IPS-20b (cell line): Measurements from ENCODE around the gene FOXP4.

ENCODE experiments used
- H3K27ac ChIP-seq: one replicate; pipeline ENCODE4 v1.5.1; 2013; ENCODE audit warnings: low read length
- H3K27me3 ChIP-seq: 2 replicates; pipeline ENCODE4 v1.6.1; 2013; ENCODE audit warnings: mild to moderate bottlenecking, low read length, inconsistent platforms; ENCODE audit not compliant: insufficient read depth
- H3K36me3 ChIP-seq: 2 replicates; pipeline ENCODE4 v1.6.1; 2013; ENCODE audit warnings: low read depth, mild to moderate bottlenecking, inconsistent platforms, low read length, moderate library complexity; ENCODE audit not compliant: insufficient read depth
- H3K4me1 ChIP-seq: 2 replicates; pipeline ENCODE4 v1.6.1; 2013; ENCODE audit warnings: mild to moderate bottlenecking, control low read depth, inconsistent platforms, low read length, moderate library complexity; ENCODE audit not compliant: insufficient read depth
- H3K4me3 ChIP-seq: 2 replicates; pipeline ENCODE4 v1.5.1; 2013; ENCODE audit warnings: mild to moderate bottlenecking, low read length, inconsistent platforms
- H3K9ac ChIP-seq: 2 replicates; pipeline ENCODE4 v1.6.1; 2013; ENCODE audit warnings: low read depth, mild to moderate bottlenecking, inconsistent platforms, low read length, moderate library complexity
- H3K9me3 ChIP-seq: 2 replicates; pipeline ENCODE4 v1.6.1; 2013; ENCODE audit warnings: mild to moderate bottlenecking, low read depth, low read length, inconsistent platforms; ENCODE audit not compliant: insufficient read depth

Gene FOXP4

GRCh38 chr6:41545703-41546474 is at the start of gene FOXP4:
TSS of gene FOXP4 (plus strand) at chr6:41546381. CDS start at chr6:41565761, 19,380 bp downstream.
- no peaks in the 10 kb centered on the region; the same call in 1 of the 2 replicates for H3K36me3 ChIP-seq
- H3K4me1 ChIP-seq = peaks cover 29% of the 10 kb centered on the region
- H3K9ac ChIP-seq = peak within 1 kb of the TSS; percentile 69; the same call in 1 of the 2 replicates
- H3K27me3 ChIP-seq = peaks cover 76% of the 10 kb centered on the region
- no peak within 1 kb of the TSS for H3K27ac ChIP-seq
- peak within 1 kb of the TSS; percentile 92 for H3K4me3 ChIP-seq
- no peaks in the 10 kb centered on the region for H3K9me3 ChIP-seq

GRCh38 chr6:41497573-41497972 is 48.6 kb upstream of the FOXP4 start:
- Histone ChIP-seq H3K27me3 (peaks cover 96% of the 10 kb centered on the region), H3K9ac (no peak overlapping the region), H3K36me3 (no peaks in the 10 kb centered on the region), H3K4me3 (no peak overlapping the region), H3K9me3 (no peaks in the 10 kb centered on the region), H3K27ac (no peak overlapping the region), H3K4me1 (peaks cover 20% of the 10 kb centered on the region; the same call in 1 of the 2 replicates)

GRCh38 chr6:41497994-41498393 is 48.2 kb upstream of the FOXP4 start:
- Histone ChIP-seq H3K27ac (no peak overlapping the region), H3K4me1 (peaks cover 20% of the 10 kb centered on the region; the same call in 1 of the 2 replicates), H3K27me3 (peaks cover 96% of the 10 kb centered on the region), H3K9me3 (no peaks in the 10 kb centered on the region), H3K9ac (no peak overlapping the region), H3K36me3 (no peaks in the 10 kb centered on the region), H3K4me3 (no peak overlapping the region)

GRCh38 chr6:41498968-41499599 is 47.1 kb upstream of the FOXP4 start:
- Histone ChIP-seq H3K4me3 (no peak overlapping the region), H3K9me3 (no peaks in the 10 kb centered on the region), H3K27ac (no peak overlapping the region), H3K27me3 (peaks cover 95% of the 10 kb centered on the region), H3K9ac (no peak overlapping the region), H3K4me1 (peaks cover 20% of the 10 kb centered on the region; the same call in 1 of the 2 replicates), H3K36me3 (no peaks in the 10 kb centered on the region)

- Histone ChIP-seq H3K9ac (no peak overlapping the region), H3K36me3 (no peaks in the 10 kb centered on the region), H3K4me3 (no peak overlapping the region), H3K9me3 (no peaks in the 10 kb centered on the region), H3K4me1 (peaks cover 12% of the 10 kb centered on the region; the same call in 1 of the 2 replicates), H3K27ac (no peak overlapping the region), H3K27me3 (peaks cover 95% of the 10 kb centered on the region)
These were observed 45.6 kb upstream of the FOXP4 start for GRCh38 chr6:41500561-41500960.

GRCh38 chr6:41502566-41502916 is 43.6 kb upstream of the FOXP4 start:
- peaks cover 12% of the 10 kb centered on the region; the same call in 1 of the 2 replicates for H3K4me1 ChIP-seq
- H3K27ac ChIP-seq = no peak overlapping the region
- no peaks in the 10 kb centered on the region for H3K36me3 ChIP-seq
- peak overlapping the region; percentile 55; the same call in 1 of the 2 replicates for H3K4me3 ChIP-seq
- no peak overlapping the region for H3K9ac ChIP-seq
- no peaks in the 10 kb centered on the region; the same call in 1 of the 2 replicates for H3K9me3 ChIP-seq
- H3K27me3 ChIP-seq = peaks cover 95% of the 10 kb centered on the region

- H3K27ac ChIP-seq = no peak overlapping the region
- H3K9me3 ChIP-seq = no peaks in the 10 kb centered on the region; the same call in 1 of the 2 replicates
- H3K4me1 ChIP-seq = peaks cover 12% of the 10 kb centered on the region; the same call in 1 of the 2 replicates
- no peaks in the 10 kb centered on the region for H3K36me3 ChIP-seq
- no peak overlapping the region for H3K9ac ChIP-seq
- peaks cover 95% of the 10 kb centered on the region for H3K27me3 ChIP-seq
- H3K4me3 ChIP-seq = peak overlapping the region; percentile 55
These were observed 43.1 kb upstream of the FOXP4 start for GRCh38 chr6:41502917-41503671.

GRCh38 chr6:41503827-41504465 is 42.2 kb upstream of the FOXP4 start:
- Histone ChIP-seq H3K9ac (peak overlapping the region; percentile 27; the same call in 1 of the 2 replicates), H3K27me3 (peaks cover 95% of the 10 kb centered on the region), H3K4me3 (peak overlapping the region; percentile 55; the same call in 1 of the 2 replicates)

GRCh38 chr6:41504466-41505121 is 41.6 kb upstream of the FOXP4 start:
- H3K4me3 ChIP-seq = peak overlapping the region; percentile 55
- H3K4me1 ChIP-seq = peaks cover 12% of the 10 kb centered on the region; the same call in 1 of the 2 replicates
- peaks cover 95% of the 10 kb centered on the region for H3K27me3 ChIP-seq
- peak overlapping the region; percentile 27; the same call in 1 of the 2 replicates for H3K9ac ChIP-seq
- H3K27ac ChIP-seq = no peak overlapping the region
- no peaks in the 10 kb centered on the region for H3K36me3 ChIP-seq
- H3K9me3 ChIP-seq = no peaks in the 10 kb centered on the region; the same call in 1 of the 2 replicates

More at GRCh38 chr6:41503827-41504465, 42.2 kb upstream of the FOXP4 start:
- Histone ChIP-seq H3K36me3 (no peaks in the 10 kb centered on the region), H3K9me3 (no peaks in the 10 kb centered on the region; the same call in 1 of the 2 replicates), H3K27ac (no peak overlapping the region), H3K4me1 (peaks cover 12% of the 10 kb centered on the region; the same call in 1 of the 2 replicates)

- Histone ChIP-seq H3K4me1 (peaks cover 12% of the 10 kb centered on the region; the same call in 1 of the 2 replicates), H3K36me3 (no peaks in the 10 kb centered on the region), H3K4me3 (peak overlapping the region; percentile 55), H3K27ac (no peak overlapping the region), H3K27me3 (peaks cover 96% of the 10 kb centered on the region), H3K9ac (no peak overlapping the region), H3K9me3 (no peaks in the 10 kb centered on the region; the same call in 1 of the 2 replicates)
These were observed 40.8 kb upstream of the FOXP4 start for GRCh38 chr6:41505122-41506049.
